Measurements from ENCODE around the gene HS6ST1. TPM values are rescaled to one million over a fixed set of nuclear protein-coding genes. Genes with fewer than 3 reads are reported as not detected.

HS6ST1 gene
- total RNA-seq, 1 experiment from 2014 or later, result 22.0 TPM

DNA sequence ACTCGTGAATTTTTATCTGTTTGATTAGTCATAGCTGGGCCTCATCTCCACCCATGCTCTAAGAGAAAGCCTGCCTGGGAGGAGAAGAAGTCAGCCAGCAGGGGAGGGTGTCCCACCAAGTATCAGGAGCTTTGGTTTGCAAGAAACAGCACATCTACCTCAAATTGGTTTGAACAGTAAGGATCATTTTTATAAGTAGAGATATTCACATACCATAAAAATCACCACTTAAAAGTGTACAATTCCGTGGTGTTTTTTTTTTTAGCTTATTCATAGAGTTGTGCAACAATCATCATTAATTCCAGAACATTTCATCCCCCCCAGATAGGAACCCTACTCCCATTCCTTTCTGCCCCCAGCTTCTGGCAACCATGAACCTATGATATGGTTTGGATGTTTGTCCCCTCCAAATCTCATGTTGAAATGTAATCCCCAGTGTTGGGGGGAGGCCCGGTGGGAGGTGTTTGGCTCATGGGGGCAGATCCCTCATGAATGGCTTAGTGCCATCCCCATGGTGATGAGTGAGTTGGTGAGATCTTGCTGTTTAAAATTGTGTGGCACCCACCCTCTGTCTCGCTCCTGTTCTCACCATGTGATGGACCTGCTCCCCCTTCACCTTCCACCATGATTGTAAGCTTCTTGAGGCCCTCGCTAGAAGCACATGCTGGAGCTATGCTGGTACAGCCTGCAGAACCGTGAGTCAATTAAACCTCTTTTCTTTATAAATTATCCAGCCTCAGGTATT, 36.2 kb upstream of the HS6ST1 start:
- no peak for DNase-seq (ENCODE audit: low read depth, low spot score)
- intact Hi-C loops (cut with micrococcal nuclease; ENCODE audit: unreplicated experiment), result no loop called here
- H3K27me3 ChIP-seq (ENCODE audit: control insufficient read depth, insufficient read depth, low read length), result no peaks in the 10 kb centered on the region
- no peak for ATAC-seq
- no peak for TF ChIP-seq CTCF (IDR thresholded peaks at IDR 0.05)
- no peak for TF ChIP-seq SIN3A (IDR thresholded peaks at IDR 0.05; ENCODE audit: borderline replicate concordance, insufficient read depth, low read depth, low read length)
- TF ChIP-seq TCF7L2 (IDR thresholded peaks at IDR 0.05; ENCODE audit: low read depth, low read length), result no peak
- no peak for TF ChIP-seq POLR2AphosphoS5 (IDR thresholded peaks at IDR 0.05; ENCODE audit: low read depth, low read length)
- TF ChIP-seq, protein P1, sequence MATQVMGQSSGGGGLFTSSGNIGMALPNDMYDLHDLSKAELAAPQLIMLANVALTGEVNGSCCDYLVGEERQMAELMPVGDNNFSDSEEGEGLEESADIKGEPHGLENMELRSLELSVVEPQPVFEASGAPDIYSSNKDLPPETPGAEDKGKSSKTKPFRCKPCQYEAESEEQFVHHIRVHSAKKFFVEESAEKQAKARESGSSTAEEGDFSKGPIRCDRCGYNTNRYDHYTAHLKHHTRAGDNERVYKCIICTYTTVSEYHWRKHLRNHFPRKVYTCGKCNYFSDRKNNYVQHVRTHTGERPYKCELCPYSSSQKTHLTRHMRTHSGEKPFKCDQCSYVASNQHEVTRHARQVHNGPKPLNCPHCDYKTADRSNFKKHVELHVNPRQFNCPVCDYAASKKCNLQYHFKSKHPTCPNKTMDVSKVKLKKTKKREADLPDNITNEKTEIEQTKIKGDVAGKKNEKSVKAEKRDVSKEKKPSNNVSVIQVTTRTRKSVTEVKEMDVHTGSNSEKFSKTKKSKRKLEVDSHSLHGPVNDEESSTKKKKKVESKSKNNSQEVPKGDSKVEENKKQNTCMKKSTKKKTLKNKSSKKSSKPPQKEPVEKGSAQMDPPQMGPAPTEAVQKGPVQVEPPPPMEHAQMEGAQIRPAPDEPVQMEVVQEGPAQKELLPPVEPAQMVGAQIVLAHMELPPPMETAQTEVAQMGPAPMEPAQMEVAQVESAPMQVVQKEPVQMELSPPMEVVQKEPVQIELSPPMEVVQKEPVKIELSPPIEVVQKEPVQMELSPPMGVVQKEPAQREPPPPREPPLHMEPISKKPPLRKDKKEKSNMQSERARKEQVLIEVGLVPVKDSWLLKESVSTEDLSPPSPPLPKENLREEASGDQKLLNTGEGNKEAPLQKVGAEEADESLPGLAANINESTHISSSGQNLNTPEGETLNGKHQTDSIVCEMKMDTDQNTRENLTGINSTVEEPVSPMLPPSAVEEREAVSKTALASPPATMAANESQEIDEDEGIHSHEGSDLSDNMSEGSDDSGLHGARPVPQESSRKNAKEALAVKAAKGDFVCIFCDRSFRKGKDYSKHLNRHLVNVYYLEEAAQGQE (IDR thresholded peaks at IDR 0.05; ENCODE audit: insufficient read depth in 1 of 2, low read depth in 2 of 2, low read length in 1 of 2), result no peak
- no peaks in the 10 kb centered on the region for H3K36me3 ChIP-seq (ENCODE audit: control insufficient read depth, insufficient read depth, low read length)
- no peaks in the 10 kb centered on the region for H3K4me1 ChIP-seq (ENCODE audit: control insufficient read depth, insufficient read depth, low read length)
- in situ Hi-C loops (cut with HindIII; ENCODE audit: low pct_unique_long_range_greater_than_20kb, low sequenced_read_pairs), result no loop called here
- no peak overlapping the region for H3K4me3 ChIP-seq (ENCODE audit: low read depth in 2 of 2, low read length in 2 of 2)
- POLR2A ChIA-PET, result no interaction called here
- no peak overlapping the region for H3K27ac ChIP-seq (ENCODE audit: low read length)
- CTCF ChIA-PET, result no interaction called here
- BruUV-seq (replicated peaks), result no TSS peak
- no peaks in the 10 kb centered on the region; the same call in 1 of the 2 replicates for H3K9me3 ChIP-seq (ENCODE audit: control insufficient read depth, insufficient read depth, low read depth, low read length)

- H3K27me3 ChIP-seq (ENCODE audit: control insufficient read depth, insufficient read depth, low read length), result no peaks in the 10 kb centered on the region
- in situ Hi-C loops (cut with HindIII; ENCODE audit: low pct_unique_long_range_greater_than_20kb, low sequenced_read_pairs) (no loop called here), intact Hi-C loops (cut with micrococcal nuclease; ENCODE audit: unreplicated experiment) (no loop called here)
- H3K4me3 ChIP-seq (ENCODE audit: low read depth in 2 of 2, low read length in 2 of 2), result no peak overlapping the region
- no peaks in the 10 kb centered on the region for H3K4me1 ChIP-seq (ENCODE audit: control insufficient read depth, insufficient read depth, low read length)
- no peaks in the 10 kb centered on the region for H3K36me3 ChIP-seq (ENCODE audit: control insufficient read depth, insufficient read depth, low read length)
- ATAC-seq, result no peak
- ChIA-PET CTCF (no interaction called here), POLR2A (no interaction called here)
- no peak overlapping the region for H3K27ac ChIP-seq (ENCODE audit: low read length)
- TF ChIP-seq POLR2AphosphoS5 (IDR thresholded peaks at IDR 0.05; ENCODE audit: low read depth, low read length) (no peak), CTCF (IDR thresholded peaks at IDR 0.05) (no peak), TCF7L2 (IDR thresholded peaks at IDR 0.05; ENCODE audit: low read depth, low read length) (no peak), SIN3A (IDR thresholded peaks at IDR 0.05; ENCODE audit: borderline replicate concordance, insufficient read depth, low read depth, low read length) (no peak)
- TF ChIP-seq, protein P1 (IDR thresholded peaks at IDR 0.05; ENCODE audit: insufficient read depth in 1 of 2, low read depth in 2 of 2, low read length in 1 of 2), result no peak
- no TSS peak for BruUV-seq (replicated peaks)
- no peak for DNase-seq (ENCODE audit: low read depth, low spot score)
- H3K9me3 ChIP-seq (ENCODE audit: control insufficient read depth, insufficient read depth, low read depth, low read length), result no peaks in the 10 kb centered on the region; the same call in 1 of the 2 replicates
These were observed 35.5 kb upstream of the HS6ST1 start for GRCh38 chr2:128354161-128354560.

Measured in Panc1 (cell line).